ENCODE measurements around the gene RRP8. TPM values are rescaled to one million over a fixed set of nuclear protein-coding genes. Genes with fewer than 3 reads are reported as not detected.

Gene RRP8
- total RNA-seq, 1 donor from 2014 or later, result 18.4 TPM

Other genes starting within 250 kb of the RRP8 start
- gene SMPD1, start 213.1 kb downstream of the RRP8 start, total RNA-seq, result 24.2 TPM
- gene APBB1, start 184.5 kb downstream of the RRP8 start, total RNA-seq, result 42.4 TPM
- gene HPX, start 162.6 kb downstream of the RRP8 start, total RNA-seq, result 0.31 TPM
- gene TRIM3, start 129.7 kb downstream of the RRP8 start, total RNA-seq, result 21.1 TPM
- gene ARFIP2, start 122.3 kb downstream of the RRP8 start, total RNA-seq, result 31.8 TPM
- gene TIMM10B, start 122.1 kb downstream of the RRP8 start, total RNA-seq, result 28.9 TPM
- gene DNHD1, start 106.3 kb downstream of the RRP8 start, total RNA-seq, result 7.0 TPM
- 167 TPM for gene ILK, start 158 bp upstream of the RRP8 start, total RNA-seq
- gene TAF10, start 8.6 kb upstream of the RRP8 start, total RNA-seq, result 20.6 TPM
- gene TPP1, start 15.8 kb upstream of the RRP8 start, total RNA-seq, result 59.9 TPM
- 64.6 TPM for gene DCHS1, start 52.2 kb upstream of the RRP8 start, total RNA-seq
- gene MRPL17, start 79.7 kb upstream of the RRP8 start, total RNA-seq, result 29.2 TPM
- gene OR2AG2, start 168.4 kb upstream of the RRP8 start, total RNA-seq, result not detected
- gene OR2AG1, start 179.4 kb upstream of the RRP8 start, total RNA-seq, result not detected
- 0.10 TPM for gene OR6A2, start 196.1 kb upstream of the RRP8 start, total RNA-seq
- not detected for gene OR10A5, start 242.1 kb upstream of the RRP8 start, total RNA-seq

All from tongue (tissue), 1 donor.